ENCODE data around the gene IFRD2.

DNA sequence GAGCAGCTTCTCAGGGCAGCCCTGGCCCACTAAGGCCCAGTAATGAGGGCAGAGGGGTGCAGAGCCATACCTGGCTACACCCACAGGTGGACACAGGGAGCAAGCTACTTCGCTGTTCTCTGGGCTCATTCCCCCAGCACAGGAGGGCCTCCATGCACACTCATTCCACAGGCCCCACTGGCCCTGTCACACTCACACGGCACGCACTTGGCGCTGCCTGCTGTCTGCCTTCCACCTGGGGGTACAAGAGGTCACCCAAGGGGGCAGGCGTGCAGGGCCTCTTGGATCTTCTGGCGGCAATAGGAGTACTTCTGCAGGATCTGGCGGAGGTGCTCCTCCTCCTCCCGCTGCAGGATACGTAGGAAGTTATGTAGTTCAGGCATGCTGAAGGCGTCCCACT is 38.1 kb upstream of the IFRD2 start:
- no peak for TF ChIP-seq POLR2AphosphoS5 (IDR thresholded peaks at IDR 0.05; ENCODE audit: borderline replicate concordance, low read depth, low read length)
- no peak for TF ChIP-seq FOXP2 (optimal IDR thresholded peaks at IDR 0.05; ENCODE audit: control extremely low read depth, extremely low read length, insufficient read depth)
